GM21737 (cell line): ENCODE measurements around the gene THOC6.

Experiments used
- ATAC-seq: cut with Tn5 transposase; IDR thresholded peaks from one replicate; pipeline ENCODE4 v1.9.1; 2021; ENCODE audit warnings: mild to moderate bottlenecking, moderate library complexity; ENCODE audit not compliant: unreplicated experiment

Gene THOC6

DNA sequence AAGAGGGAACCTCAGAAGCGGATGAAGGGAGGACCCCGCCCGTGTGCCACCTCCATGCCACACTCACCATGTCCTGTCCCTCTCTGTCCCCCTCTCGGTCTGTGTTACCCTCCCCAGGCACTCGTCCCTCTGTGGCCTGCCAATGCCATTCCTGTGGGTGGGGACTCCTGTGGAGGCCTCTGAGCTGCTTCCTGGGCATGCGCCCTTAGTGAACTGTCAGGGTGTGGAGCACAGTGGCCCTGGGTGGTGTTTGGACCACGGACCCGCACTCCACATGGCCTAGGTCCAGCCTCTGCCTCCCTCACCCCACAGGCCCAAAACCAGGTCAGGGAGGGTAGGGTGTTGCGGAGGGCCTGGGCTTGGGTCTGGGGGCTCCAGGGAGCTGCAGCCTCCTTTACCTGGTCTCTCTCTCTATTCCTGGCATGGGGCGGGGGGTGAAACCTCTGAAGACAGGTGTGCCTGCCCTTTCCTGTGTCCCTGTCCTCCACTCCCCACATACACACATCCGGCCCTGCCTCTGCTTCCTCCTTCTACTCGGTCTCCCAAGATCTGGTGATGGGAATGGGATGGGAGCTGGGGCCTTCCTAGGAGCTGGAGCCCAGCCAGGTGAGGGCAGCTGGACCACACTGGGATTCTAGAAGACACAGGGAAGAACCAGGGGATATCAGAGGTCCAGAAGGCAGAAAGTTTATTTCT is 32.1 kb upstream of the THOC6 start:
- no peak for ATAC-seq

GRCh38 chr16:2992383-2993081 is 31.3 kb upstream of the THOC6 start:
- no peak for ATAC-seq

- ATAC-seq = no peak
These were observed 27.5 kb upstream of the THOC6 start for GRCh38 chr16:2996298-2996697.

DNA sequence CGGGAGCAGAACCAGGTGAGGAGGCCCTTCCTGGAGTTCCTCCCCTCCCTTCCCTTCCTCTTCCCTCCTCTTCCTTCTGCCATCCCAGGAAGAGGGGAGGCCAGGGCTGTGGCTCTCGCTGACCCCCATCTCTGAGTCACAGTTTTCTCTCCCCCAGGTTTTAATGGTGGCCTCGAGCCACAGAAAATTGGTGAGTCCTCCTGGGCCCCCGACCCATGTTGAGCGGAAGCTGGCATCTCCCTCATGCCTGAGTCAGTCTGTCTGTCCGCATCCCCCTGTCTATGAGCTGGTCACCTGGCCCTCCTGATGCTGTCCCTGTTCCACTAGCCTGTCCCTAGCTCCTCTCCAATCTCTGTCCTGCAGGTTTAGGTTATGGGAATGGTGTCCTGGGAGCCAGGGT is 23.9 kb upstream of the THOC6 start:
- ATAC-seq = no peak

DNA sequence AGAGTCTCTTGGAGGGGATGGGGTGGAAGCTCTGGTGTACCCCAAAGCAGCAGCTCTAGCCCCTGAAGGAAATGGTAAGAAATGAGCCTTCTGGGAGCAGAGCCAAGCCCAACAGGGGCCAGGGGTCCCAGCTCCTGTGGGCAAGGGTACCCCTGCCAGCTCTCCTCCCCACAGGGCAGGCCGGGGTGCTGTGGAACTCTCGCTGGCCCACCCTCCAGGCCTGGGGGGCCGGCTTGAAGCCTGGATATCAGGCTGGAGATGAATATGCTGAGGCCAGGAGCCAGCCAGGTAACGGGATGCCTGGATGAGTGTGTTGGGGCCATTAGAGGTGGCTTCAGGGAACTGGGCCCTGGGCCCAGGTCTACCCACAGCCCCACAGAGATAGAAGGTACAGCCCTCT is 23.3 kb upstream of the THOC6 start:
- no peak for ATAC-seq

DNA sequence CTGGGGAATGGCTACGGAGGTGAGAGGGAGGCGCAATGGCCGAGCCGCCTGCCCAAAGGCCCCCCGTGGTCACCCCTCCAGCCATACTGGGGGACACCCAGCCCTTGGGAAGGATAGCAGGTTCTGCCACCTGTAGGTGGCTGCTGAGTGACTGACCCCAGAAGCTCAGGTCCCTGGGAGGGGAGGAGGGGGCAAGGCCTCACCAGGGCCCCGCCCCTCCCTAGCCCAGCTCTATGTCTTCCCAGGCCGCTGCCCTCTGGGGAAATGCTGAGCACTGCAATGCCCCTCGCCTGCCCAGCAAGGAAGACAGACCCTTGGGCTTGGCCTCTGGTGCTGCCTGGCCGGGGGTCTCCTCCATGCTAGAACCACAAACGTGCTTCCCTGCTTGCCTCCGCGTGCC is 22.5 kb upstream of the THOC6 start:
- no peak for ATAC-seq

DNA sequence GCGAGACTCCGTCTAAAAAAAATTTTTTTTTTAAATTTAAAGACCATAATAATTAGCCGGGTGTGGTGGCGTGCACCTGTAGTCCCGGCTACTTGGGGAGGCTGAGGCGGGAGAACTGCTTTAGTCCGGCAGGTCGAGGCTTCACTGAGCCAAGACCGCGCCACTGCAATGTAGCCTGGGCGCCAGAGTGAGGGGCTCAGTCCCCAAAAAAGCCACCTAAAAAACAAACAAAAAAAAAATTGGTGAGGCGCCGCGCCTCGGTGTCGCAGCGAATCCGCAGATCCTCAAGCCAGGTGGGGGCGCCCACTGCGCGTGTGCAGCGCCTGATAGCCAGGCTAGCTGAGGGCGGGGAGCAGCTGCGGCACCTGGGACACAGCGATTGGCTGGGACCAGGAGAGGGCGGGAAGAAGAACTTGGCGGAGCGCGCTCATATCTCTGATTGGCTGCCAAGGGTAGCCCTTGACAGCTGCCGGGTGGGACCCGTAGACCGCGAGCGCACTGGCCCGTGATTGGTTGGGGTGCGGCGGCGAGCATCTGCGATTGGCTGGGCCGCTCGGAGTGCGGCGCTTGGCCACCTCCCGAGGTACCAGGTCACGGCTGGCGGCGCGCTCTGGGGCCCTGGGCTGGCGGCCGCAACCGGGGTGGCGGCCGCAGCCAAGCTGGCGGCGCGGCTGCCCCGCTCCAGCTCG is 20.1 kb upstream of the THOC6 start:
- peak; percentile 93 for ATAC-seq

DNA sequence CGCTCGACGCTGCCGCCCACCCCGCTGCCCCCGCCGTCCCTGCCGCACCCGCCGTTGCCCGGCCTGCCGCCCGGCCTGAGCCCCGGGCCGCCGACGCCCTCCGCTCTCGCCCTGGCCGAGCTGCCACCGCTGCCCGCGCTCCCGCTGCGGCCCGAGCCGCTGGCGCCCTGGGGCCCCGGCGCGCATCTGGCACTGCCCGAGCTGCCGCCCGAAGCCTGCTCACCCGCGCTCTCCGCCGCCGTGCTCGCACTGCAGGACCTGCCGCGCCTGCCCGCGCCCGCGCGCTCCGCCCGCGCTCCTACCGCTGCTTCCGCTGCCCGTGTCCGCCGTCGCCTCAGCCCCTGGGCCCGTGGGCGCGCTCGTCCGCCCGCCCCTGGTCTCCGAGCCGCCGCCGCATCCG is 19.5 kb upstream of the THOC6 start:
- peak; percentile 4 for ATAC-seq

DNA sequence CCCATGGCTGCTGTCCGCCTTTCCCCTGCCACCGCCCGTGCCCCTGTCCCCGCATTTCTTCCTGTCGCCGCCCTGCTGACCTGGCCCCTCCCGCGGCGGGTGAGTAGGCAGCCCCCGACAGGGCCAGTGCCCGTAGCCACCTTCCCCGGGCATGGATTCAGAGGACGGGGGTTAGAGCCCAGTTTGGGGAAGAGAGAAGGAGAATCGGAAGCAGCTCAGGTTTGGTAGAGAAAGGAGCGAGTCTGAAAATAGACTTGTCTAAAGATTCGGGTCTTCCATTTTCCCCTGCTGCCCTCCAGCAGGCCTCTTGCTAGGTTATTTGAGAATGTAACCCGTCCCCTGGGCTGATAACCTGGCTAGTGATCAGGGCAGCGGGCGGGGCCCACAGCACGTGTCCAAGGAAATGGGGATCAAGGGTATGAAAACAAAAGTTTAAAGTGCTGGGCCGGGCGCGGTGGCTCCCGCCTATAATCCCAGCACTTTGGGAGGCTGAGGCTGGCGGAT is 19.0 kb upstream of the THOC6 start:
- ATAC-seq = no peak

DNA sequence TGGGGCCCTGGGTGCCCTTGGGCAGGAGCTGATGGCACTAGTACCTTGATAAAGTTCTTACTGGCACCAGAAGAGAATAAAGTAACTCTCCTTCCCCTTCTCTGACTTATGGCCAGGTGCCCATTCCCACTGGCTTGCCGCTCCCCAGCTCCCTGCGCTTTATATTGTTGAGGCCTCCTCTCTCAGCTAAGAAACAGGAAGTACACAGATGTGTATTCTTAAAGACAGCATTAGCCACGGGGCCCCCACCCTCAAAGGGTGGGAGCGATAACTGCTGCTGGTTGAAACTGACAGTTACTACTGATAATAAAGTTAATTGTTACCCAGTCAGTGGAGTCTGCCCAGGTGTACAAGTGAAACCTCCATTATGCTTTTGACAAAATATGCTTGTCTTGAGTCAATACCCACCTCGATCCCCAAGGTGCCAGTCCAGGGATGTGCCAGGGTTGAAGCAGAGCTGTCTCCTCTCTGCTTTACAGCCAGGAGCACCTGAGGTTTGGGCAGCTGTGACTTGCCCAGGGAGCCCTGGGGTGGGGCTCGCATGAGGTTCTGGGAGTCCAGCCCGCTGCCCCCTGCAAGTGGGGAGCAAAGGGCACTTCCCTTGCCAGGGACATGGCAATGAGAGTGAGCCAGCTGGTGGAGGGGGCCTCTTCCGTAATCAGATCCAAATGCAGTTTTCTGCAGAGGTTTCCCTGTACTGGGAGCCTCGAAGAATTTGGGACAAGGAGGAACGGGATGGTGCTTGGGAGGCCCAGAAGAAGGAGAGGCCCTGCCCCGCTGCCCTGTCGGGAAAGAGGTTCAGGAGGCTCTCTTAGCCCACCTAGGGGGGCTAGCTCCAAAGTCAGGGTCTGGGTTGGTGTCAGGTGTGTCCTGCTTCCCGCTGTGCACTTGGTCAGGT is 16.5 kb upstream of the THOC6 start:
- no peak for ATAC-seq

DNA sequence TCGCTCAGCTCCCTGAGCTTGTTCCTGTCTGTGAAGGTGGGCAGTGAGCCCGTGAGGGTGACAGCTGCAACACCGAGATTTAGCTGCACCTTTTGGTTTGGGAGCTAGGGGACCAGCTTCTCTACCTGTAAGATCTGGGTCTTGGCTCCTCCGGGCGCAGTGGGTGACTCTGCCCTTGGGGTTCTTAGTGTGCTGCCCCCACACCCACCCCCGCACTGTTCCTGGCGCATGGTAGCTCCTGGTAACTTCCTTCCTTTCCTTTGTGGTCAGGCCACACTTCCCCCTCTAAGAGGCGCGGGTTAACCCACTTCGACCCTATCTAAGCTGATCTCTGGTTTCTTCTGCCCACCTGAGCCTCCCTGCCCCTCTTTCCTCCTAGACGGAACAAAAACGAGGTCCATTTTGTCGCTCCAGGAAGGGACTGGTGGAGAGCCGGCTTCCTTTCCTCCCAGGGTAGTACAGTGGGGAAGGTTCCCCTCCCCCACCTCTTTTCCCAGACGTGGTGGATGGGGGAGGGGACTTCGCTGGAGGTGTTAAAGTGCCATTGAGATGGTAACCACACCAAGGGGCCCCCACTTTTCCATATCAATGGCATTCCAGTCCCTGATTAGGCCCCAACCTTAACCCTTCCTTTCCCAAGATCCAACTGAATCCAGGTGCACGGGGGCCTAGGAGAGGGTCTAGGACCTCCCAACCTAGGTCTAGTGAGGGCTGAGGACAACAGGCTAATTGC is 15.7 kb upstream of the THOC6 start:
- no peak for ATAC-seq

DNA sequence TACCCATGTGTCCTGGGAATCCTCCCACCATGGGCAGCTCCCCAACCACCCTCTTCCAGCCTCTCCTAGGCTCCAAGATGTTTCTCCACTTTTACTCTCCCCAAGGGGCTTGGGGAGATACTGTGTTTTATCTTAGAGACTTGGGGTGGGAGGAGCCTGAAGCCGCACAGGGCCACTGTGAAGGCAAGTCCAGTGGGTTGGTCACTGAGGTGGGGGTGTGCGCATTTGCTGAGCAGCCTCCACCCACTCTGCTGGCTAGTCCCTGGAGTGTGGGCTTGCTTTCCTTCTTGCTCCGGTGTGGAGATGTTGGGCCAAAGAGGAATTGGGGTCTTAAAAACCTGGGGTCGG is 15.2 kb upstream of the THOC6 start:
- no peak for ATAC-seq

DNA sequence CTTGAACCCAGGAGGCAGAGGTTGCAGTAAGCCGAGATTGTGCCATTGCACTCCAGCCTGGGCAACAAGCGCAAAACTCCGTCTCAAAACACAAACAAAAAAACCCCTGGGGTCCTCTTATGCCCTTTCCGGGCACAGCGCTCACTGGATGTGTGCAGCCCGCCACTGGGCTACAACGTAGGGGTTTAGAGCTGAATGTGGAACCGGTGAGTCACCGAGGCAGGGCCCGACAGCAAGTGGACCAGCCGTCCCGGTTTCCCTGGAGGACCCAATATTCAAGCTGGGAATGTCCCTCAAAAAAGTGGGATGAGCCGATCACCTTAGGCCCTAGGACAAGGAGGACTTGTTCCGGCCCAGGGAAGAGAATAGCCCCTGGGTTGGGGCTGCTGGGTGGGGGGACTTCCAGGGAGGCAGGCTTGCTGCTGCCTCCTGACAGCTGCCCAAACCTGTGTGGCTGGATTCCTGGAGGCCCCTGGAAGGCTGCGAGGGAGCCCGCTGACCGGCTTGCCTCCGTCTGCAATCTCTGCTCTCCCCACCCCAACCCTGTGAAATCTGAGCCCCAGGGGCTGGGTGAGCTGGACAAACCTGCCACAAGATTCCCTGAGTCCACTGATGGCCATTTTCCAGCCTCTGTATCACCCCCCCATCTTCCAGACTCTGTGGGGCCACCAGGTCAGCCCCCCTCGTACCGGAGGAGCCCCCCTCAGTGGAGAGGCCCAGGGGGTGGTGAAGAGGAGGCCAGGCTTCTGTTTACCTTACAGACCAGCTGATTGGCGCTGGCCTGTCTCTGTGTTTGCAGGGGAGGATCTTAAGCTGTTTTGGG is 14.1 kb upstream of the THOC6 start:
- no peak for ATAC-seq

- no peak for ATAC-seq
These were observed 13.3 kb upstream of the THOC6 start for GRCh38 chr16:3010510-3010909.

GRCh38 chr16:3012246-3012645 is 11.6 kb upstream of the THOC6 start:
- ATAC-seq = no peak

DNA sequence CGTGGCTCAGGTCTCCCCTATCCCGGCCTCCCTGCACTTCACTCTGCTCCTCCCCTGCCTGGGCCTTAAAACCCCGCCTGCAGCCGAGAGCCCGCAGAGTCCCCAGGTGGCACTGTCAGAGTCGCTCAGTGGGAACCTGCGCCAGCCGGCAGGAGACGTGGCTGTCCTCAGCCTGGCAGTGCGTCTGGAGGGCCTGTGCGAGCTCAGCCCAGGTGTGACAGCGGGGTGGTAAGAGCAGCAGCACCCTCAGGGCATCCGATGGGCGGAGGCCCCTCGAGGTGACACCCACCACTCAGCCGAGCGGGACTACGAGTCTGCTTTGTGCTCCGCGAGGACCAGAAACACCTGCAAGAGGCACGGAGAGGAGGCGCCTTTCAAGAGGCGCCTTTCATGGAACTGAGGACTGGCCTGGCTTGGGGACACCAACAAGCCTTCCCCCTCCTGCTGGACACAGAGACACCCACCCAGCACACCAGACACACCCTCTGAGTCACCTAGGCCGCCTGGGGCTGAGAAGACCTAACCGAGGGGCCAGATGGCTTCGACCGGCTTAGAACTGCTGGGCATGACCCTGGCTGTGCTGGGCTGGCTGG is 10.9 kb upstream of the THOC6 start, which contains the start of gene CLDN9:
TSS of gene CLDN9 (plus strand) at position 96 of the 593 bp plus-strand sequence. CDS start at position 536, 440 bp downstream.
- ATAC-seq = no peak

DNA sequence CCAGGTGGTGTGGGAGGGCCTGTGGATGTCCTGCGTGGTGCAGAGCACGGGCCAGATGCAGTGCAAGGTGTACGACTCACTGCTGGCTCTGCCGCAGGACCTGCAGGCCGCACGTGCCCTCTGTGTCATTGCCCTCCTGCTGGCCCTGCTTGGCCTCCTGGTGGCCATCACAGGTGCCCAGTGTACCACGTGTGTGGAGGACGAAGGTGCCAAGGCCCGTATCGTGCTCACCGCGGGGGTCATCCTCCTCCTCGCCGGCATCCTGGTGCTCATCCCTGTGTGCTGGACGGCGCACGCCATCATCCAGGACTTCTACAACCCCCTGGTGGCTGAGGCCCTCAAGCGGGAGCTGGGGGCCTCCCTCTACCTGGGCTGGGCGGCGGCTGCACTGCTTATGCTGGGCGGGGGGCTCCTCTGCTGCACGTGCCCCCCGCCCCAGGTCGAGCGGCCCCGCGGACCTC is 10.3 kb upstream of the THOC6 start:
- no peak for ATAC-seq

DNA sequence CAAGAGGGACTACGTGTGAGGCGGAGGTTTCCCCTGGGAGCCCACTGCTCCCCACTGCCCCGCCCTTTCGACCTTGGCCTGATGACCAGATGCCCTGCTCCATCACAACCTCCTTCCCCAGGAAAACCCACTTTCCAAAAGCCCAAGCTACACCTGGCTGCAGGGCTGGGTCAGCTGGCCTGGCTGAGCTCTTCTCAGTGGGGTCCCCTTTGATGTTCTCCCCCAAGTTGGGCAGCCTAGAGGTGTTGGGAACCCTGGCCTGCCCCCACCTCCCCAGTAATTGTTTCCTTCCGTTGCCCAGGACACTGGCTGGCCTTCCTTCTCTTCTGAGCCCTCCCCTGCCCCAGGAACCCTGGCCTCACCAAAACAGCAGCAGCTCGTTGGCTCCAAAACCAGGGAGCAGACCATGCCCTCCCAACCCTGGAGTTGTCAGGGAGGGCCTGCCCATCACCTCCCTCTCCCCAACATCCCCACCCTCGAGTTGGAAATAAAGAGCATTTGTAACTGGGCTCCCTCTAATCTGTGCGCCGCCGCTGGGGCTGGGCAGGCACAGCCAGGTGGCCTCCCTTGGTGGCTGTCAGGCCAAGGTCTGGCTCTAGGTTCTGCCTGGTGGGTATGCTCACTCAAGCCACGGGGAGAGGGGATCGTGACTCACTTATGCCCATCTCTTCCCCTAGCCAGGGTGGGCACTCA is 9.7 kb upstream of the THOC6 start:
- ATAC-seq = no peak
